ENCODE measurements around the gene UQCRC2.
A peak's percentile ranks its signal among the peaks of the same experiment; 100 is the strongest.

DNA sequence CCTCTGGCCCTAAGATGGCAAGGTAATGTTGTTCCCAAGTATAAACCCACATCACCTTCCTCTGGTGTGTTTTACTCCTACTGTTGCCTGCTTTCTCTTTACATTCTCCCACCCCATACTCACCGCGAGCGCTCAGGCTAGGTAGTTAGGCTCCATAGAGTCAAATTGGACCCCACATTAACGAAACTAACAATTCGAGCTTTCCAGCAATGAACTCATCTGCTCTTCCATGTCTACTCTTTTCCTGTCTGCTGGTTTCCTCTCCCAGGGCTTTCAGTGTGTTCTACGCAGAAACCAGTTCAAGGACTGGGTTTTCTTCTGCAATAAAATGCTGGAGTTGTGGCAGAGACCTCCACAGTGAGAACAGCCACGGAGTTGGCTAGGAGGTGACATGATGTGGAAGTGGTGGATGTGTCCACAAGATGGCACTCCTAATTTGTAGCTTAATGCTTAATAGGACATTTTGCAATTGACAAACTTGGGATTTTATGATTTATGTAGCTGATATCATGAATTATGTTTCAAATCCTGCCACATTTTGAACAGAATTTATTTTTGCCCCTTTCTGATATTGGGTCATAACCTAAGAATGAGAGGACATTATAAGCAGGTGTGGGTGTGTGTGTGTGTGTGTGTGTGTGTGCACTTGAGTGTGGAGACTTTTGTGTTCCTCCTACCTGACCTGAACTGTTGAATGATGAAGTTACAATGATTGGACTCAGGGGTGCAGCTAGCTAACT lies 2.2 kb upstream of the UQCRC2 start:
- TF ChIP-seq, protein P1, sequence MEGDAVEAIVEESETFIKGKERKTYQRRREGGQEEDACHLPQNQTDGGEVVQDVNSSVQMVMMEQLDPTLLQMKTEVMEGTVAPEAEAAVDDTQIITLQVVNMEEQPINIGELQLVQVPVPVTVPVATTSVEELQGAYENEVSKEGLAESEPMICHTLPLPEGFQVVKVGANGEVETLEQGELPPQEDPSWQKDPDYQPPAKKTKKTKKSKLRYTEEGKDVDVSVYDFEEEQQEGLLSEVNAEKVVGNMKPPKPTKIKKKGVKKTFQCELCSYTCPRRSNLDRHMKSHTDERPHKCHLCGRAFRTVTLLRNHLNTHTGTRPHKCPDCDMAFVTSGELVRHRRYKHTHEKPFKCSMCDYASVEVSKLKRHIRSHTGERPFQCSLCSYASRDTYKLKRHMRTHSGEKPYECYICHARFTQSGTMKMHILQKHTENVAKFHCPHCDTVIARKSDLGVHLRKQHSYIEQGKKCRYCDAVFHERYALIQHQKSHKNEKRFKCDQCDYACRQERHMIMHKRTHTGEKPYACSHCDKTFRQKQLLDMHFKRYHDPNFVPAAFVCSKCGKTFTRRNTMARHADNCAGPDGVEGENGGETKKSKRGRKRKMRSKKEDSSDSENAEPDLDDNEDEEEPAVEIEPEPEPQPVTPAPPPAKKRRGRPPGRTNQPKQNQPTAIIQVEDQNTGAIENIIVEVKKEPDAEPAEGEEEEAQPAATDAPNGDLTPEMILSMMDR (IDR thresholded peaks at IDR 0.05), result peak in 2 of 5 experiments; percentile 14 to 24
- no peak for TF ChIP-seq POLR2A (IDR thresholded peaks at IDR 0.05)
- no peak for TF ChIP-seq EP300 (IDR thresholded peaks at IDR 0.05)
